Transverse colon (tissue), 4 donors: ENCODE results near the gene CSF3R. TPM values are rescaled to one million over a fixed set of nuclear protein-coding genes. Genes with fewer than 3 reads are reported as not detected.

Experiments used
- DNase-seq: peaks from one replicate; pipeline ENCODE4 v3.0.0-alpha.2; 2019
- H3K27ac ChIP-seq, 4 donors: fragments of 200-600 bp; sonication (generic); 2 replicates each; pipeline ENCODE4 v1.5.1; 2016 to 2018; ENCODE audit warnings: inconsistent platforms in 4 of 4
- H3K27me3 ChIP-seq: fragments of 200-600 bp; sonication (generic); 2 replicates; pipeline ENCODE4 v1.5.1; 2017; ENCODE audit warnings: inconsistent platforms
- H3K36me3 ChIP-seq, 4 donors: fragments of 200-600 bp; sonication (generic); 2 replicates each; pipeline ENCODE4 v1.5.1; 2017 to 2019; ENCODE audit warnings: inconsistent platforms in 4 of 4
- H3K4me1 ChIP-seq, 4 donors: fragments of 200-600 bp; sonication (generic); 2 replicates each; pipeline ENCODE4 v1.5.1; 2017 to 2020; ENCODE audit warnings: inconsistent platforms in 4 of 4
- H3K4me3 ChIP-seq, 4 donors: fragments of 200-600 bp; sonication (generic); 1 replicate in 1 of 4; 2 replicates in 3 of 4; pipeline versions ENCODE4 v1.5.1 to v1.6.1; 2017 to 2019; ENCODE audit warnings: inconsistent platforms in 4 of 4
- H3K9me3 ChIP-seq, 2 donors: fragments of 200-600 bp; sonication (generic); 2 replicates each; pipeline ENCODE4 v1.5.1; 2017 to 2019; ENCODE audit warnings: inconsistent platforms in 2 of 2
- CTCF ChIP-seq, 5 experiments: fragments of 200-600 bp in 3 of 5; fragments of 450-650 bp in 2 of 5; sonication (generic) in 3 of 5; IDR thresholded peaks; 1 replicate in 2 of 5; 2 replicates in 3 of 5; pipeline ENCODE4 v1.5.1; 2016 to 2017; ENCODE audit warnings: antibody characterized with exemption in 5 of 5, inconsistent platforms in 3 of 5, mild to moderate bottlenecking in 2 of 5, moderate library complexity in 1 of 5
- EP300 ChIP-seq: sonication (generic); formaldehyde crosslinking; IDR thresholded peaks from one replicate; pipeline ENCODE4 v1.6.1; 2017; ENCODE audit warnings: antibody characterized with exemption, low read depth
- POLR2A ChIP-seq: fragments of 450-650 bp; IDR thresholded peaks from one replicate; pipeline ENCODE4 v1.6.1; 2016; ENCODE audit warnings: antibody characterized with exemption, mild to moderate bottlenecking, moderate library complexity
- POLR2AphosphoS5 ChIP-seq, 3 donors: sonication (generic); formaldehyde crosslinking; IDR thresholded peaks; one replicate each; pipeline ENCODE4 v1.6.1; 2016; ENCODE audit warnings: antibody characterized with exemption in 3 of 3
- WGBS, 2 donors: methylation state at CpG; one replicate each; pipeline ENCODE4 v1.1.5; 2018; ENCODE audit warnings: low coverage in 1 of 2; 5-methylcytosine and 5-hydroxymethylcytosine counted together
- in situ Hi-C, 4 donors: fragments of 200-750 bp; cut with MboI; loops; one replicate each; pipeline versions ENCODE4 v1.15.0 to v1.15.1; 2017; ENCODE audit warnings: low sequenced_read_pairs in 3 of 4, low pct_ligation_motif_present in 1 of 4, low pct_unique_long_range_greater_than_20kb in 1 of 4
- intact Hi-C: fragments of 100-400 bp; cut with DNase I; formaldehyde crosslinking; loops from one replicate; pipeline ENCODE4 v1.15.1; 2023; ENCODE audit warnings: low total_unique reads
- total RNA-seq, 4 donors: library from RNA; depleted of rRNA; stranded (reverse); fragments of >200 nt; gene quantifications; one replicate each; pipeline ENCODE4 v1.1.0, GENCODE V29; 2016

Gene CSF3R
- total RNA-seq, 4 donors from 2014 or later = 3.8 to 17.1 (median 5.2) TPM

GRCh38 chr1:36471830-36472641 lies 10.7 kb downstream of the CSF3R start:
- H3K36me3 ChIP-seq = no peaks in the 10 kb centered on the region
- H3K9me3 ChIP-seq = no peaks in the 10 kb centered on the region
- no peak overlapping the region for H3K4me3 ChIP-seq
- H3K27me3 ChIP-seq = no peaks in the 10 kb centered on the region
- in situ Hi-C loops = no loop called here
- no peak for DNase-seq
- 74% methylated on average over 16 of the region's 22 CpGs; no CpG with 5 or more reads in 1 of the 2 donors for WGBS, 2 donors
- intact Hi-C loops = no loop called here
- H3K4me1 ChIP-seq = no peaks in the 10 kb centered on the region
- no peak overlapping the region for H3K27ac ChIP-seq
- no peak for TF ChIP-seq POLR2AphosphoS5 (IDR thresholded peaks at IDR 0.05)
- TF ChIP-seq CTCF (IDR thresholded peaks at IDR 0.05) = no peak
- no peak for TF ChIP-seq EP300
- TF ChIP-seq POLR2A = no peak

GRCh38 chr1:36469163-36469562 lies 13.6 kb downstream of the CSF3R start:
- Histone ChIP-seq H3K27me3 (no peaks in the 10 kb centered on the region), H3K9me3 (no peaks in the 10 kb centered on the region), H3K36me3 (no peaks in the 10 kb centered on the region), H3K4me1 (peaks cover 0 to 9% (median 7%) of the 10 kb centered on the region in 4 donors), H3K4me3 (no peak overlapping the region), H3K27ac (no peak overlapping the region)
- no peak for TF ChIP-seq CTCF (IDR thresholded peaks at IDR 0.05)
- no peak for TF ChIP-seq EP300
- TF ChIP-seq POLR2AphosphoS5 (IDR thresholded peaks at IDR 0.05) = no peak
- no peak for TF ChIP-seq POLR2A
- 66 to 100% methylated on average over 1 to 2 of the region's 2 CpGs for WGBS, 2 donors
- intact Hi-C loops (no loop called here), in situ Hi-C loops (no loop called here)
- DNase-seq = no peak

- no peak for DNase-seq
- Histone ChIP-seq H3K9me3 (no peaks in the 10 kb centered on the region), H3K4me1 (peaks cover 5 to 17% (median 12%) of the 10 kb centered on the region in 4 donors), H3K27me3 (no peaks in the 10 kb centered on the region), H3K27ac (no peak overlapping the region), H3K36me3 (no peaks in the 10 kb centered on the region), H3K4me3 (no peak overlapping the region)
- intact Hi-C loops = no loop called here
- WGBS, 2 donors = 89% methylated on average over 8 of the region's 10 CpGs; no CpG with 5 or more reads in 1 of the 2 donors
- in situ Hi-C loops = no loop called here
- no peak for TF ChIP-seq EP300
- no peak for TF ChIP-seq POLR2AphosphoS5 (IDR thresholded peaks at IDR 0.05)
- TF ChIP-seq POLR2A = no peak
- TF ChIP-seq CTCF (IDR thresholded peaks at IDR 0.05) = no peak
These were observed 14.8 kb downstream of the CSF3R start for GRCh38 chr1:36467700-36468455.

GRCh38 chr1:36467027-36467410 lies 15.7 kb downstream of the CSF3R start:
- Histone ChIP-seq H3K27me3 (no peaks in the 10 kb centered on the region), H3K4me1 (peaks cover 5 to 22% (median 14%) of the 10 kb centered on the region in 4 donors), H3K4me3 (no peak overlapping the region), H3K9me3 (no peaks in the 10 kb centered on the region), H3K27ac (no peak overlapping the region), H3K36me3 (no peaks in the 10 kb centered on the region)
- WGBS, 2 donors = 40 to 96% methylated on average over 1 to 4 of the region's 4 CpGs
- no peak for DNase-seq
- in situ Hi-C loops (no loop called here), intact Hi-C loops (no loop called here)
- TF ChIP-seq CTCF (IDR thresholded peaks at IDR 0.05) = no peak
- TF ChIP-seq EP300 = no peak
- TF ChIP-seq POLR2A = no peak
- no peak for TF ChIP-seq POLR2AphosphoS5 (IDR thresholded peaks at IDR 0.05)
